Cardiac septum (tissue), 1 donor: Measurements from ENCODE around the gene COMMD6. TPM values are rescaled to one million over a fixed set of nuclear protein-coding genes. Genes with fewer than 3 reads are reported as not detected.

ENCODE experiments used
- DNase-seq: peaks from one replicate; pipeline ENCODE4 v3.0.0-alpha.2; 2020; ENCODE audit warnings: low spot score
- intact Hi-C: fragments of 100-400 bp; cut with DNase I; formaldehyde crosslinking; loops from one replicate; pipeline ENCODE4 v1.14.0; 2022
- total RNA-seq: library from RNA; stranded (reverse); fragmentation: NEBNext Ultra II Directional; extraction: Animal tissue kit (Norgen Biotek cat#: 25700); gene quantifications from one replicate; pipeline ENCODE4 v1.2.1, GENCODE V29; 2021
- donor health status: DM: no; HTN: no; CAD: no.

Gene COMMD6
- total RNA-seq, 1 donor from 2014 or later = 127 TPM

GRCh38 chr13:75541287-75541686, 3.6 kb upstream of the COMMD6 start:
- intact Hi-C loops = no loop called here
- DNase-seq = no peak

- no peak for DNase-seq
- intact Hi-C loops = no loop called here
These were observed 3.8 kb downstream of the COMMD6 start for GRCh38 chr13:75533861-75534260.

GRCh38 chr13:75530549-75530961, 7.1 kb downstream of the COMMD6 start:
- no peak for DNase-seq
- intact Hi-C loops = no loop called here

GRCh38 chr13:75521956-75522355, 15.7 kb downstream of the COMMD6 start:
- DNase-seq = no peak

GRCh38 chr13:75518439-75519088, 19.1 kb downstream of the COMMD6 start:
- intact Hi-C loops = no loop called here
- DNase-seq = no peak

More at GRCh38 chr13:75521956-75522355, 15.7 kb downstream of the COMMD6 start:
- intact Hi-C loops = no loop called here

- intact Hi-C loops = no loop called here
- DNase-seq = no peak
These were observed 23.3 kb downstream of the COMMD6 start for GRCh38 chr13:75514080-75514995.

GRCh38 chr13:75513271-75513670, 24.4 kb downstream of the COMMD6 start:
- no peak for DNase-seq
- intact Hi-C loops = no loop called here

- no peak for DNase-seq
These were observed 25.4 kb downstream of the COMMD6 start for GRCh38 chr13:75512253-75512652.

GRCh38 chr13:75511051-75511625, 26.5 kb downstream of the COMMD6 start:
- intact Hi-C loops = no loop called here
- DNase-seq = no peak

More at GRCh38 chr13:75512253-75512652, 25.4 kb downstream of the COMMD6 start:
- intact Hi-C loops = no loop called here

- intact Hi-C loops = no loop called here
- no peak for DNase-seq
These were observed 29.6 kb downstream of the COMMD6 start for GRCh38 chr13:75508002-75508548.

- intact Hi-C loops = no loop called here
- DNase-seq = no peak
These were observed 30.3 kb downstream of the COMMD6 start for GRCh38 chr13:75507027-75508001.

- intact Hi-C loops = no loop called here
- no peak for DNase-seq
These were observed 31.6 kb downstream of the COMMD6 start for GRCh38 chr13:75506018-75506417.

- no peak for DNase-seq
- intact Hi-C loops = no loop called here
These were observed 32.3 kb downstream of the COMMD6 start for GRCh38 chr13:75505327-75505726.

GRCh38 chr13:75495938-75496337, 41.7 kb downstream of the COMMD6 start:
- intact Hi-C loops = no loop called here
- DNase-seq = no peak

GRCh38 chr13:75494491-75494890, 43.1 kb downstream of the COMMD6 start:
- DNase-seq = no peak
- intact Hi-C loops = no loop called here

- intact Hi-C loops = no loop called here
- DNase-seq = no peak
These were observed 44.5 kb downstream of the COMMD6 start for GRCh38 chr13:75493156-75493555.

GRCh38 chr13:75492389-75492788, 45.3 kb downstream of the COMMD6 start:
- intact Hi-C loops = no loop called here
- no peak for DNase-seq

GRCh38 chr13:75491376-75491775, 46.3 kb downstream of the COMMD6 start:
- DNase-seq = no peak
- intact Hi-C loops = no loop called here
